WTC11 (cell line): ENCODE measurements around the gene POMGNT2. TPM values are rescaled to one million over a fixed set of nuclear protein-coding genes. Genes with fewer than 3 reads are reported as not detected.

ENCODE experiments used
- ATAC-seq: fragments of 200-7000 bp; cut with Tn5 transposase; 2 replicates; pipeline ENCODE4 v1.10.0; 2021; ENCODE audit warnings: mild to moderate bottlenecking, moderate library complexity
- CTCF ChIA-PET: fragments of 300-600 bp; sonication (Branson Sonifier 250); formaldehyde crosslinking; loops from one replicate; lab custom pipeline; 2021; ENCODE audit warnings: antibody characterized with exemption; lab: Charles Lee
- POLR2A ChIA-PET: fragments of 350-600 bp; sonication (Branson Sonifier 250); formaldehyde crosslinking; loops from one replicate; lab custom pipeline; 2021; ENCODE audit warnings: antibody characterized with exemption; lab: Charles Lee
- DNase-seq: peaks from one replicate; pipeline ENCODE4 v3.0.0; 2021; ENCODE audit warnings: low spot score
- H3K27ac Mint-ChIP-seq: 2 replicates; pipeline ENCODE4 v1.8.0; 2021; ENCODE audit warnings: mixed read lengths
- H3K27me3 Mint-ChIP-seq: 2 replicates; pipeline ENCODE4 v1.8.0; 2021; ENCODE audit warnings: low read depth, mild to moderate bottlenecking, moderate library complexity, mixed read lengths
- H3K36me3 Mint-ChIP-seq: 2 replicates; pipeline ENCODE4 v1.8.0; 2021; ENCODE audit warnings: mixed read lengths
- H3K4me1 Mint-ChIP-seq: 2 replicates; pipeline ENCODE4 v1.8.0; 2022; ENCODE audit warnings: mixed read lengths
- H3K4me3 Mint-ChIP-seq: 2 replicates; pipeline ENCODE4 v1.8.0; 2021; ENCODE audit warnings: mild to moderate bottlenecking, moderate library complexity, mixed read lengths
- H3K9me3 Mint-ChIP-seq: 2 replicates; pipeline ENCODE4 v1.8.0; 2021; ENCODE audit warnings: mixed read lengths
- ESRRA ChIP-seq: sonication (generic); formaldehyde crosslinking; IDR thresholded peaks from 2 replicates; pipeline ENCODE4 v1.8.1; 2022; ENCODE audit warnings: mild to moderate bottlenecking, missing genetic modification reagents, borderline replicate concordance
- FOXJ3 ChIP-seq: sonication (generic); formaldehyde crosslinking; IDR thresholded peaks from 2 replicates; pipeline ENCODE4 v1.9.0; 2021; ENCODE audit warnings: missing genetic modification reagents, mild to moderate bottlenecking, borderline replicate concordance
- FOXK1 ChIP-seq: sonication (generic); formaldehyde crosslinking; IDR thresholded peaks from 2 replicates; pipeline ENCODE4 v1.8.0; 2022; ENCODE audit warnings: mild to moderate bottlenecking, moderate library complexity, missing genetic modification reagents
- GRHL2 ChIP-seq: fragments of 250-450 bp; sonication (Bioruptor Pico); IDR thresholded peaks from 2 replicates; pipeline ENCODE4 v1.8.0; 2022; ENCODE audit warnings: mild to moderate bottlenecking, moderate library complexity; ENCODE audit not compliant: insufficient replicate concordance, severe bottlenecking
- HMGA2 ChIP-seq: fragments of 250-450 bp; sonication (Bioruptor Pico); IDR thresholded peaks from 2 replicates; pipeline ENCODE4 v1.4.0; 2021; ENCODE audit warnings: mild to moderate bottlenecking, moderate library complexity
- JUN ChIP-seq: sonication (generic); formaldehyde crosslinking; IDR thresholded peaks from 2 replicates; pipeline ENCODE4 v1.8.0; 2023; ENCODE audit warnings: mild to moderate bottlenecking, missing genetic modification reagents
- MLX ChIP-seq: sonication (generic); formaldehyde crosslinking; IDR thresholded peaks from 2 replicates; pipeline ENCODE4 v1.8.1; 2023; ENCODE audit warnings: mild to moderate bottlenecking, missing genetic modification reagents, moderate library complexity
- NFE2L1 ChIP-seq: sonication (generic); formaldehyde crosslinking; IDR thresholded peaks from 2 replicates; pipeline ENCODE4 v1.8.1; 2023; ENCODE audit warnings: missing genetic modification reagents
- NR1H2 ChIP-seq: sonication (generic); formaldehyde crosslinking; IDR thresholded peaks from 2 replicates; pipeline ENCODE4 v1.9.0; 2021; ENCODE audit warnings: mild to moderate bottlenecking, moderate library complexity, missing genetic modification reagents
- NR3C1 ChIP-seq: sonication (generic); formaldehyde crosslinking; conservative IDR thresholded peaks from 2 replicates; pipeline ENCODE4 v1.8.1; 2023; ENCODE audit warnings: low read depth, mild to moderate bottlenecking, missing genetic modification reagents
- SMAD3 ChIP-seq: sonication (generic); formaldehyde crosslinking; IDR thresholded peaks from 2 replicates; pipeline ENCODE4 v1.8.0; 2022; ENCODE audit warnings: missing genetic modification reagents, mild to moderate bottlenecking, borderline replicate concordance
- SP1 ChIP-seq: sonication (generic); formaldehyde crosslinking; conservative IDR thresholded peaks from 2 replicates; pipeline ENCODE4 v1.8.1; 2022; ENCODE audit warnings: missing genetic modification reagents
- total RNA-seq: library from RNA; stranded (reverse); gene quantifications from 3 replicates; pipeline ENCODE4 v1.2.3, GENCODE V29; 2021
- TF ChIP-seq, protein P1 (sequence below): sonication (generic); formaldehyde crosslinking; IDR thresholded peaks from 2 replicates; pipeline ENCODE4 v1.8.0; 2022; ENCODE audit warnings: mild to moderate bottlenecking, missing genetic modification reagents
- TF ChIP-seq, protein P2 (sequence below): fragments of 200-600 bp; IDR thresholded peaks from 2 replicates; pipeline ENCODE4 v1.8.0; 2022; ENCODE audit warnings: antibody characterized with exemption
- TF ChIP-seq, protein P3 (sequence below): sonication (generic); formaldehyde crosslinking; IDR thresholded peaks from 2 replicates; pipeline ENCODE4 v1.8.1; 2022; ENCODE audit warnings: low read depth, mild to moderate bottlenecking, moderate library complexity, missing genetic modification reagents, borderline replicate concordance
- TF ChIP-seq, protein P4 (sequence below): sonication (generic); formaldehyde crosslinking; IDR thresholded peaks from 2 replicates; pipeline ENCODE4 v1.8.1; 2023; ENCODE audit warnings: mild to moderate bottlenecking, missing genetic modification reagents, moderate library complexity
- TF ChIP-seq, protein P5 (sequence below): sonication (generic); formaldehyde crosslinking; IDR thresholded peaks from 2 replicates; pipeline ENCODE4 v1.8.1; 2023; ENCODE audit warnings: mild to moderate bottlenecking, missing genetic modification reagents, borderline replicate concordance
- TF ChIP-seq, protein P6 (sequence below): sonication (generic); formaldehyde crosslinking; IDR thresholded peaks from 2 replicates; pipeline ENCODE4 v1.8.1; 2022; ENCODE audit warnings: mild to moderate bottlenecking, missing genetic modification reagents, moderate library complexity, borderline replicate concordance
- TF ChIP-seq, protein P7 (sequence below): fragments of 250-450 bp; sonication (Bioruptor Pico); IDR thresholded peaks from 2 replicates; pipeline ENCODE4 v1.9.0; 2021; ENCODE audit warnings: mild to moderate bottlenecking
- TF ChIP-seq, protein P8 (sequence below): sonication (generic); formaldehyde crosslinking; IDR thresholded peaks from 2 replicates; pipeline ENCODE4 v1.8.0; 2022; ENCODE audit warnings: missing genetic modification reagents

The POMGNT2 gene
- total RNA-seq, 1 experiment from 2014 or later, result 12.5 TPM

- Mint-ChIP-seq H3K4me1 (no peaks in the 10 kb centered on the region), H3K9me3 (peaks cover 19% of the 10 kb centered on the region), H3K36me3 (peaks cover 34% of the 10 kb centered on the region), H3K27ac (no peak overlapping the region), H3K27me3 (no peaks in the 10 kb centered on the region; the same call in 1 of the 2 replicates), H3K4me3 (no peak overlapping the region)
- POLR2A ChIA-PET, result no interaction called here
- TF ChIP-seq, protein P1, sequence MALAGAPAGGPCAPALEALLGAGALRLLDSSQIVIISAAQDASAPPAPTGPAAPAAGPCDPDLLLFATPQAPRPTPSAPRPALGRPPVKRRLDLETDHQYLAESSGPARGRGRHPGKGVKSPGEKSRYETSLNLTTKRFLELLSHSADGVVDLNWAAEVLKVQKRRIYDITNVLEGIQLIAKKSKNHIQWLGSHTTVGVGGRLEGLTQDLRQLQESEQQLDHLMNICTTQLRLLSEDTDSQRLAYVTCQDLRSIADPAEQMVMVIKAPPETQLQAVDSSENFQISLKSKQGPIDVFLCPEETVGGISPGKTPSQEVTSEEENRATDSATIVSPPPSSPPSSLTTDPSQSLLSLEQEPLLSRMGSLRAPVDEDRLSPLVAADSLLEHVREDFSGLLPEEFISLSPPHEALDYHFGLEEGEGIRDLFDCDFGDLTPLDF (CRISPR knock-in tag), result no peak
- TF ChIP-seq, protein P2, sequence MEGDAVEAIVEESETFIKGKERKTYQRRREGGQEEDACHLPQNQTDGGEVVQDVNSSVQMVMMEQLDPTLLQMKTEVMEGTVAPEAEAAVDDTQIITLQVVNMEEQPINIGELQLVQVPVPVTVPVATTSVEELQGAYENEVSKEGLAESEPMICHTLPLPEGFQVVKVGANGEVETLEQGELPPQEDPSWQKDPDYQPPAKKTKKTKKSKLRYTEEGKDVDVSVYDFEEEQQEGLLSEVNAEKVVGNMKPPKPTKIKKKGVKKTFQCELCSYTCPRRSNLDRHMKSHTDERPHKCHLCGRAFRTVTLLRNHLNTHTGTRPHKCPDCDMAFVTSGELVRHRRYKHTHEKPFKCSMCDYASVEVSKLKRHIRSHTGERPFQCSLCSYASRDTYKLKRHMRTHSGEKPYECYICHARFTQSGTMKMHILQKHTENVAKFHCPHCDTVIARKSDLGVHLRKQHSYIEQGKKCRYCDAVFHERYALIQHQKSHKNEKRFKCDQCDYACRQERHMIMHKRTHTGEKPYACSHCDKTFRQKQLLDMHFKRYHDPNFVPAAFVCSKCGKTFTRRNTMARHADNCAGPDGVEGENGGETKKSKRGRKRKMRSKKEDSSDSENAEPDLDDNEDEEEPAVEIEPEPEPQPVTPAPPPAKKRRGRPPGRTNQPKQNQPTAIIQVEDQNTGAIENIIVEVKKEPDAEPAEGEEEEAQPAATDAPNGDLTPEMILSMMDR, result no peak
- no peak for TF ChIP-seq JUN (CRISPR knock-in tag)
- TF ChIP-seq, protein P3, sequence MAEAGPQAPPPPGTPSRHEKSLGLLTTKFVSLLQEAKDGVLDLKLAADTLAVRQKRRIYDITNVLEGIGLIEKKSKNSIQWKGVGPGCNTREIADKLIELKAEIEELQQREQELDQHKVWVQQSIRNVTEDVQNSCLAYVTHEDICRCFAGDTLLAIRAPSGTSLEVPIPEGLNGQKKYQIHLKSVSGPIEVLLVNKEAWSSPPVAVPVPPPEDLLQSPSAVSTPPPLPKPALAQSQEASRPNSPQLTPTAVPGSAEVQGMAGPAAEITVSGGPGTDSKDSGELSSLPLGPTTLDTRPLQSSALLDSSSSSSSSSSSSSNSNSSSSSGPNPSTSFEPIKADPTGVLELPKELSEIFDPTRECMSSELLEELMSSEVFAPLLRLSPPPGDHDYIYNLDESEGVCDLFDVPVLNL (CRISPR knock-in tag), result no peak
- no peak for TF ChIP-seq FOXK1 (CRISPR knock-in tag)
- no peak for TF ChIP-seq NR3C1
- TF ChIP-seq SP1 (CRISPR knock-in tag), result no peak
- ATAC-seq (no peak), DNase-seq (no peak)
- CTCF ChIA-PET, result no interaction called here
These were observed 28.6 kb downstream of the POMGNT2 start for GRCh38 chr3:43077261-43077660.

DNA sequence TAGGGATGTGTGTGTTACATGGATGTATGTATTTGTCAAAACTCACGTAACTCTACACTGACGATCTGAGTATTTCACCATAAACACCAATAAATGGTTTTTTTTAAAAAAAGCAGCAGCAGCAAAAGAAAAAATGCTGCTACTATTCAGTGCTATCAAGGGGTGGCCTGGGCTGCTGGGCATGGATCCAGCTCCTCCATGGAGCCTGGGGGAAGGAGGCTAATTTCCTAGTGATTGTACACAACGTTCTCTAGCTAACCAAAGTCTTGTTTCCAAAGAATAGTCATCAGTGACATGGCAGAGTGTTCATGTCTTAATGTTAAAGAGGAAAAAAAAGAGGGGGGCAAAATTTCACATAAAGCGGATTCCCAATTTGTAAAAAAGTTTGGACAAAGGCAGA lies 29.0 kb downstream of the POMGNT2 start:
- Mint-ChIP-seq H3K4me1 (no peaks in the 10 kb centered on the region), H3K27me3 (no peaks in the 10 kb centered on the region; the same call in 1 of the 2 replicates), H3K4me3 (no peak overlapping the region), H3K9me3 (peaks cover 15% of the 10 kb centered on the region), H3K36me3 (peaks cover 30% of the 10 kb centered on the region), H3K27ac (no peak overlapping the region)
- ATAC-seq (no peak), DNase-seq (no peak)
- ChIA-PET CTCF (no interaction called here), POLR2A (no interaction called here)
- TF ChIP-seq, protein P4, sequence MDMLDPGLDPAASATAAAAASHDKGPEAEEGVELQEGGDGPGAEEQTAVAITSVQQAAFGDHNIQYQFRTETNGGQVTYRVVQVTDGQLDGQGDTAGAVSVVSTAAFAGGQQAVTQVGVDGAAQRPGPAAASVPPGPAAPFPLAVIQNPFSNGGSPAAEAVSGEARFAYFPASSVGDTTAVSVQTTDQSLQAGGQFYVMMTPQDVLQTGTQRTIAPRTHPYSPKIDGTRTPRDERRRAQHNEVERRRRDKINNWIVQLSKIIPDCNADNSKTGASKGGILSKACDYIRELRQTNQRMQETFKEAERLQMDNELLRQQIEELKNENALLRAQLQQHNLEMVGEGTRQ (CRISPR knock-in tag), result no peak
- TF ChIP-seq, protein P5, sequence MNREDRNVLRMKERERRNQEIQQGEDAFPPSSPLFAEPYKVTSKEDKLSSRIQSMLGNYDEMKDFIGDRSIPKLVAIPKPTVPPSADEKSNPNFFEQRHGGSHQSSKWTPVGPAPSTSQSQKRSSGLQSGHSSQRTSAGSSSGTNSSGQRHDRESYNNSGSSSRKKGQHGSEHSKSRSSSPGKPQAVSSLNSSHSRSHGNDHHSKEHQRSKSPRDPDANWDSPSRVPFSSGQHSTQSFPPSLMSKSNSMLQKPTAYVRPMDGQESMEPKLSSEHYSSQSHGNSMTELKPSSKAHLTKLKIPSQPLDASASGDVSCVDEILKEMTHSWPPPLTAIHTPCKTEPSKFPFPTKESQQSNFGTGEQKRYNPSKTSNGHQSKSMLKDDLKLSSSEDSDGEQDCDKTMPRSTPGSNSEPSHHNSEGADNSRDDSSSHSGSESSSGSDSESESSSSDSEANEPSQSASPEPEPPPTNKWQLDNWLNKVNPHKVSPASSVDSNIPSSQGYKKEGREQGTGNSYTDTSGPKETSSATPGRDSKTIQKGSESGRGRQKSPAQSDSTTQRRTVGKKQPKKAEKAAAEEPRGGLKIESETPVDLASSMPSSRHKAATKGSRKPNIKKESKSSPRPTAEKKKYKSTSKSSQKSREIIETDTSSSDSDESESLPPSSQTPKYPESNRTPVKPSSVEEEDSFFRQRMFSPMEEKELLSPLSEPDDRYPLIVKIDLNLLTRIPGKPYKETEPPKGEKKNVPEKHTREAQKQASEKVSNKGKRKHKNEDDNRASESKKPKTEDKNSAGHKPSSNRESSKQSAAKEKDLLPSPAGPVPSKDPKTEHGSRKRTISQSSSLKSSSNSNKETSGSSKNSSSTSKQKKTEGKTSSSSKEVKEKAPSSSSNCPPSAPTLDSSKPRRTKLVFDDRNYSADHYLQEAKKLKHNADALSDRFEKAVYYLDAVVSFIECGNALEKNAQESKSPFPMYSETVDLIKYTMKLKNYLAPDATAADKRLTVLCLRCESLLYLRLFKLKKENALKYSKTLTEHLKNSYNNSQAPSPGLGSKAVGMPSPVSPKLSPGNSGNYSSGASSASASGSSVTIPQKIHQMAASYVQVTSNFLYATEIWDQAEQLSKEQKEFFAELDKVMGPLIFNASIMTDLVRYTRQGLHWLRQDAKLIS (CRISPR knock-in tag), result no peak
- no peak for TF ChIP-seq NFE2L1 (CRISPR knock-in tag)
- TF ChIP-seq ESRRA (CRISPR knock-in tag), result no peak
- TF ChIP-seq, protein P6, sequence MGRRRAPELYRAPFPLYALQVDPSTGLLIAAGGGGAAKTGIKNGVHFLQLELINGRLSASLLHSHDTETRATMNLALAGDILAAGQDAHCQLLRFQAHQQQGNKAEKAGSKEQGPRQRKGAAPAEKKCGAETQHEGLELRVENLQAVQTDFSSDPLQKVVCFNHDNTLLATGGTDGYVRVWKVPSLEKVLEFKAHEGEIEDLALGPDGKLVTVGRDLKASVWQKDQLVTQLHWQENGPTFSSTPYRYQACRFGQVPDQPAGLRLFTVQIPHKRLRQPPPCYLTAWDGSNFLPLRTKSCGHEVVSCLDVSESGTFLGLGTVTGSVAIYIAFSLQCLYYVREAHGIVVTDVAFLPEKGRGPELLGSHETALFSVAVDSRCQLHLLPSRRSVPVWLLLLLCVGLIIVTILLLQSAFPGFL (CRISPR knock-in tag), result no peak
- TF ChIP-seq, protein P7, sequence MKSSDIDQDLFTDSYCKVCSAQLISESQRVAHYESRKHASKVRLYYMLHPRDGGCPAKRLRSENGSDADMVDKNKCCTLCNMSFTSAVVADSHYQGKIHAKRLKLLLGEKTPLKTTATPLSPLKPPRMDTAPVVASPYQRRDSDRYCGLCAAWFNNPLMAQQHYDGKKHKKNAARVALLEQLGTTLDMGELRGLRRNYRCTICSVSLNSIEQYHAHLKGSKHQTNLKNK (CRISPR knock-in tag), result no peak
- no peak for TF ChIP-seq FOXJ3 (CRISPR knock-in tag)
- no peak for TF ChIP-seq NR1H2 (CRISPR knock-in tag)
- TF ChIP-seq, protein P8, sequence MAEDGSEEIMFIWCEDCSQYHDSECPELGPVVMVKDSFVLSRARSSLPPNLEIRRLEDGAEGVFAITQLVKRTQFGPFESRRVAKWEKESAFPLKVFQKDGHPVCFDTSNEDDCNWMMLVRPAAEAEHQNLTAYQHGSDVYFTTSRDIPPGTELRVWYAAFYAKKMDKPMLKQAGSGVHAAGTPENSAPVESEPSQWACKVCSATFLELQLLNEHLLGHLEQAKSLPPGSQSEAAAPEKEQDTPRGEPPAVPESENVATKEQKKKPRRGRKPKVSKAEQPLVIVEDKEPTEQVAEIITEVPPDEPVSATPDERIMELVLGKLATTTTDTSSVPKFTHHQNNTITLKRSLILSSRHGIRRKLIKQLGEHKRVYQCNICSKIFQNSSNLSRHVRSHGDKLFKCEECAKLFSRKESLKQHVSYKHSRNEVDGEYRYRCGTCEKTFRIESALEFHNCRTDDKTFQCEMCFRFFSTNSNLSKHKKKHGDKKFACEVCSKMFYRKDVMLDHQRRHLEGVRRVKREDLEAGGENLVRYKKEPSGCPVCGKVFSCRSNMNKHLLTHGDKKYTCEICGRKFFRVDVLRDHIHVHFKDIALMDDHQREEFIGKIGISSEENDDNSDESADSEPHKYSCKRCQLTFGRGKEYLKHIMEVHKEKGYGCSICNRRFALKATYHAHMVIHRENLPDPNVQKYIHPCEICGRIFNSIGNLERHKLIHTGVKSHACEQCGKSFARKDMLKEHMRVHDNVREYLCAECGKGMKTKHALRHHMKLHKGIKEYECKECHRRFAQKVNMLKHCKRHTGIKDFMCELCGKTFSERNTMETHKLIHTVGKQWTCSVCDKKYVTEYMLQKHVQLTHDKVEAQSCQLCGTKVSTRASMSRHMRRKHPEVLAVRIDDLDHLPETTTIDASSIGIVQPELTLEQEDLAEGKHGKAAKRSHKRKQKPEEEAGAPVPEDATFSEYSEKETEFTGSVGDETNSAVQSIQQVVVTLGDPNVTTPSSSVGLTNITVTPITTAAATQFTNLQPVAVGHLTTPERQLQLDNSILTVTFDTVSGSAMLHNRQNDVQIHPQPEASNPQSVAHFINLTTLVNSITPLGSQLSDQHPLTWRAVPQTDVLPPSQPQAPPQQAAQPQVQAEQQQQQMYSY, result no peak
- no peak for TF ChIP-seq SMAD3
- no peak for TF ChIP-seq MLX (CRISPR knock-in tag)
- no peak for TF ChIP-seq HMGA2 (CRISPR knock-in tag)
- TF ChIP-seq GRHL2, result no peak
